ENCODE measurements around the gene ANKRD11.
A peak's percentile ranks its signal among the peaks of the same experiment; 100 is the strongest.

ANKRD11 gene

DNA sequence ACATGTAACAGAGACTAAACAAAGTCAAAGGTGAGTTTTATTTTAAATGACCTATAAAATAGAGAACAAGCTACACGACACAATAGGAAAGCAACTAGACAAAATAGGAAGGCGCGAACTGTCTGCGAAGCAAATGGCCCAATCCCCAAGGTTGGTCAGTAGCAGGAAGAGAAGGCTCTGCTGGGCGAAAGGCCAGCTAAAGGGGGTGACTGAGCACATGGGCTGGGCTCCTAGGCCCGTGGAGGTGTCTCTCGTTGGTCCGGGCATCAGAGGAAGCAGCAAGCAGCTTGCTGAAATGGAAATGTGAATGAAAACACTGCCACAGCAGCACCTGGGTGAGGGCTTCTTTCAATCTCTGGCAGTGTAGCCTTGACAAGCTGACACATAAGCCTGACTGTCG is 143.5 kb downstream of the ANKRD11 start:
- TF ChIP-seq, protein P1, sequence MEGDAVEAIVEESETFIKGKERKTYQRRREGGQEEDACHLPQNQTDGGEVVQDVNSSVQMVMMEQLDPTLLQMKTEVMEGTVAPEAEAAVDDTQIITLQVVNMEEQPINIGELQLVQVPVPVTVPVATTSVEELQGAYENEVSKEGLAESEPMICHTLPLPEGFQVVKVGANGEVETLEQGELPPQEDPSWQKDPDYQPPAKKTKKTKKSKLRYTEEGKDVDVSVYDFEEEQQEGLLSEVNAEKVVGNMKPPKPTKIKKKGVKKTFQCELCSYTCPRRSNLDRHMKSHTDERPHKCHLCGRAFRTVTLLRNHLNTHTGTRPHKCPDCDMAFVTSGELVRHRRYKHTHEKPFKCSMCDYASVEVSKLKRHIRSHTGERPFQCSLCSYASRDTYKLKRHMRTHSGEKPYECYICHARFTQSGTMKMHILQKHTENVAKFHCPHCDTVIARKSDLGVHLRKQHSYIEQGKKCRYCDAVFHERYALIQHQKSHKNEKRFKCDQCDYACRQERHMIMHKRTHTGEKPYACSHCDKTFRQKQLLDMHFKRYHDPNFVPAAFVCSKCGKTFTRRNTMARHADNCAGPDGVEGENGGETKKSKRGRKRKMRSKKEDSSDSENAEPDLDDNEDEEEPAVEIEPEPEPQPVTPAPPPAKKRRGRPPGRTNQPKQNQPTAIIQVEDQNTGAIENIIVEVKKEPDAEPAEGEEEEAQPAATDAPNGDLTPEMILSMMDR (IDR thresholded peaks at IDR 0.05; ENCODE audit: low read depth, low read length, missing control alignments) = no peak
- H3K4me3 ChIP-seq (ENCODE audit: low read depth, low read length) = no peak overlapping the region
- DNase-seq (ENCODE audit: low read depth) = no peak

DNA sequence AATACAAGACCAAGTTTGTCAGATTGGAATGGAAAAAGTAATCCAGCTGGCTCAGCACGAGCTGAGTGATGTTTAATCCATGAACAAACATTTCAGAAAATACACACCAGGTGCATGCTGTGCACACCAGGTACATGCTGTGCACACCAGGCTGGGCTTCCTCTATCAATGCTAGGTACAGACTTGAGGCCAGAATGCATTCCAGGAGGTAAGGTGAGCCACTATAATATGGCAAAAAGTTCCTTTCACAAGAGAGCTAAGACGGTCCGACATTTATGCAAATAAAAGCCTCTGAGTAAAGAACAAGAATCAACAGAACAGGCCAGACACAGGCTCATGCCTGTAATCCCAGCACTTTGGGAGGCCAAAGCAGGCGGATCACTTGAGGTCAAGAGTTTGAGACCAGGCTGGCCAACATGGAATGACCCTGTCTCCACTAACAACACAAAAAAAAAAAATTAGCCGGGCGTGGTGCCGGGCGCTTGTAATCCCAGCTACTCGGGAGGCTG is 144.7 kb downstream of the ANKRD11 start:
- TF ChIP-seq, protein P1 (IDR thresholded peaks at IDR 0.05; ENCODE audit: low read depth, low read length, missing control alignments) = no peak
- DNase-seq (ENCODE audit: low read depth) = no peak

DNA sequence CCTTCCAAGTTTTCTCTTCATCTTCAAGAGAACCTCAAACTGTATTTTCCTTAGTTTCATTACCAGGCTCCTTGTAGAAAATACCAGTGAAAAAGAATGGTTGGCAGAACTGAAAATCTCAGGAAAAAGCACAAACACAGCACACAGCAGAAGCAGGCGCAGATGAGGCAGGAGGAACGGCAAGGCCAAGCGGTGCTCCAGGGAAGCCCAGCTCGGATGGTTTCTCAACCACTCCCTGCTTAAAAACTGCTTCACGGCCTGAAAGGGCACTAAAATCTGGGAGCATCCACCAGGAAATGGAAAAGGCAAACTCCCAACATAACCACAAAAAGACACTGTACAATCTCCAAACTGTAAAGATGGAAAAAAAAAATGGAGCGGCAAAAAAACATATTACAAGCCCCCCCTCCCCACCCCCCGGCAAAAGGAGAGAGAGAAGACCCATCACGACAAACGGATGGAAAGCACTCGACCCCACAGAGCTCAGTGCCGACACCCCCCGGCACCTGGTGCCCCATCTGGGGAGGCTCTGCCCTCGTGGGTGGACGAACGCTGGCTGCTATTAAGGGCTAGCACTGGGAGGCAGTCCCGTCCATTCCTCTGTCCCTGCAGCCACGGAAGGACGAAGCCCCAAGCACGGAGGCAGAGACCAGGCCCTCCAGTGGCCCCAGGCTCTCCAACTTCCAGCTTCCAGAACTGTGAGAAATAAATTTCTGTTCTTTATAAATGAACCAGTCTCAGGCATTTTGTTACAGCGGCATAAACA is 145.3 kb downstream of the ANKRD11 start:
- TF ChIP-seq, protein P1 (IDR thresholded peaks at IDR 0.05; ENCODE audit: low read depth, low read length, missing control alignments) = no peak
- no peak for DNase-seq (ENCODE audit: low read depth)
- H3K4me3 ChIP-seq (ENCODE audit: low read depth, low read length) = no peak overlapping the region

More for the DNA sequence above, 144.7 kb downstream of the ANKRD11 start:
- no peak overlapping the region for H3K4me3 ChIP-seq (ENCODE audit: low read depth, low read length)

DNA sequence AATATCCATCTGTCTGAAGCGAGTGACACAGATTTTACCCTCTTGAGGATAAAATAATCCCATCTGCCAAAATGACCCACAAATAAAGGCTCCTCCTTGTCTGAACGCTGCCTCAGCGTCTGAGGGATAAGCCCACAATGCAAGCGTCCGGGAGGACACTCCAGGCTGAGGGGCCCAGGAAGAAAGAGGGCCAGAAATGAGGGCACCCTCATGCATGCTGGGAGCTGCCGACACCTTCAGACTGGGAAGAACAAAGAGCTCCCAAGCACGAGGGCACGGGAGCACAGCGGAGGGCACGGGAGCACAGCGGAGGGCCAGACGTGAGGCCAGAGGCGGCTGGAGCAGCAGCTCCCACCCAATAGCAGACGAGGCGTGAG is 145.9 kb downstream of the ANKRD11 start:
- no peak overlapping the region for H3K4me3 ChIP-seq (ENCODE audit: low read depth, low read length)
- DNase-seq (ENCODE audit: low read depth) = no peak
- TF ChIP-seq, protein P1 (IDR thresholded peaks at IDR 0.05; ENCODE audit: low read depth, low read length, missing control alignments) = no peak

DNA sequence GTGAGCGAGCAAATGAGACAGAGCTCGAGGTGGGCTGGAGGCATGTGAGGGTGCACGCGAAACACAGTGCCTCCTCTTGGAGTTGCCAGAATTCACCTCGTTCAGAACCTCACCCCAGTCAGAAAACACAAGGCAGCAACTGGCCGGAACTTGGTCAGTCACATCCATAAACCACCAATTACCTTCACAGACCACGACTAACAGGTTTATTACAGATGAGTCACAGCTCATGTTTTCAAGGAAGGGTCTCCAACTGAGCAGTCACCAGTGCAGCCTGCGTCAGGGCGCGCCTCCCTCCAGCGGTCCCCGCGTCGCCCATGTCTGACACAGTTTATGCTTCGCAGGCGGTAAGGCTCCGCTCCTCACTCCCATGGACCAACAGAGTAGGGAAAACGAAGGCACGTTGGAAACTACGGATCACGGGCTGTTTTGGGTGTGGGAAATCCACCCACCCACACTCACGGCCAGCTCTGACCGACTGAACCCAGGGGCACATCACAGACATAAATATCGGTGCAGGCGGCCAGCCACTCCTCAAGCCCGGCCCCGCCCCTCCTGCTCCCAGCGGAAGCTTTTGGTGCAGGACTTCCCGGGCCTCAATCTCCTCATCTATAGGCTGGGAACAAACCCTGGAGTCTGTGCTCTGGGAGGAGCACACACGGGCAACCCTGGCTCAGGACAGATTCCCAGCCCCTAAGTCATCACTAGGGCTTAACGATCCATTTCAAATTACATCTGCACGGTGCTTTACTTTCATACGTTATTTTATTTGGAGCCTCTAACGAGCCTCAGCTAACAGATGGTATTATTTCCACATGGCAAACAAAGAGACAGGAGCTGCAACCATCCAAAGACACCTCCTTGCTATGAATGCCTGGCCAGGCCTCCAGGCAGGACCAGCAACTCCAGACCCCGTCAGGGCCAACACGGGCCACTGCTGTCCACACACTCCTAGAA is 146.6 kb downstream of the ANKRD11 start:
- DNase-seq (ENCODE audit: low read depth) = no peak
- TF ChIP-seq, protein P1 (IDR thresholded peaks at IDR 0.05; ENCODE audit: low read depth, low read length, missing control alignments) = no peak
- H3K4me3 ChIP-seq (ENCODE audit: low read depth, low read length) = no peak overlapping the region

DNA sequence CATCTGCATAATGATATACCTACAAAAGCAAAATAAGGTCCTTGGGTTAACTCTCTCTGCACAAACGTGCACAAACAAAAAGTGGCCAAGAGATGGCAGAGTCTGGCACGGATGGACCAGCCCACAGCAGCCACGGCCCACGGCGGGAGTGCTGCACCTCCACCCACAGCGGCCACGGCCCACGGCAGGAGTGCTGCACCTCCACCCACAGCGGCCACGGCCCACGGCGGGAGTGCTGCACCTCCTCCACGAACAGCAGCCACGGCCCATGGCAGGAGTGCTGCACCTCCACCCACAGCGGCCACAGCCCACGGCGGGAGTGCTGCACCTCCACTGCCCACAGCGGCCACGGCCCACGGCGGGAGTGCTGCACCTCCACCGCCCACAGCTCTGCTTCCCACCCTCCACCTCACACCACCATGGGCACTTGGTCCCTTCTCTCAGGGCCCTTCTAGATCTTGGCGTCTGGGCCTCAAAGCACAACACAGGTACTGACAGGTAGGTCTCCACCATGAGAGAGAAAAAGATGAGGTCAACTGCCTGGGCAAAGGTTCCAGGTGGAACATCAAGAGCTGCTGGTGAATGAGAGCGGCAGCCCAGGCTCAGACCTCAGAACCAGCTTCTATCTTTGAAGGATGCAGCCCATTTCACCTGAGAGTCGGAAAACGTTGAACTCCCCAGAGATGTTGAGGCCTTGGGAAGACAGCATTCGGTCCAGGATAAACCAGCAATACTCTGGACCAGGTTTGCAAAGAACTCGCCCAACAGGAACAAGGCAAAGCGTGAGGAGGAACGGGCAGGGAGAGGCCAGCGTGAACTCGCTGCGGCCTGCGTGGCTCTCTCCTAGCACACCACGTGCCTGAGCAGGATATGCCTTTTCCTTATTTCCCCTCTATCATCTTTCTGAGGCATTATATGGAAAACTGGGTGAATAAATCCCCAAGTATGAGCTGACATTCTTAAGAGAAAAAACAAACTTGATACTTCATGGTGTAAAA is 148.4 kb downstream of the ANKRD11 start:
- TF ChIP-seq, protein P1 (IDR thresholded peaks at IDR 0.05; ENCODE audit: low read depth, low read length, missing control alignments) = peak; percentile 3
- DNase-seq (ENCODE audit: low read depth) = no peak
- H3K4me3 ChIP-seq (ENCODE audit: low read depth, low read length) = no peak overlapping the region

All from GM12864 (cell line).